Endothelial cell of umbilical vein (primary cell): Measurements from ENCODE around the gene SLIT1. TPM values are rescaled to one million over a fixed set of nuclear protein-coding genes. Genes with fewer than 3 reads are reported as not detected.

Experiments used
- BruUV-seq: library from RNA; stranded (reverse); fragments of 400-500 nt; replicated peaks from 2 replicates; lab custom pipeline; 2021; lab: Mats Ljungman, UMichigan
- CTCF ChIA-PET: fragments of 300-600, 350-600 bp; sonication (Branson Sonifier 250); formaldehyde crosslinking; loops from one replicate; lab custom pipeline; 2021; ENCODE audit warnings: antibody characterized with exemption, inconsistent platforms; lab: Charles Lee
- POLR2A ChIA-PET: fragments of 300-600, 350-600 bp; sonication (Branson Sonifier 250); formaldehyde crosslinking; loops from one replicate; lab custom pipeline; 2021; ENCODE audit warnings: antibody characterized with exemption, inconsistent platforms; lab: Charles Lee
- DNase-seq: peaks from one replicate; pipeline ENCODE4 v3.0.0-alpha.2; 2011; ENCODE audit warnings: low read depth, low spot score
- FAIRE-seq: peaks from 2 replicates; lab custom pipeline; 2011; peaks lifted over from hg19 to GRCh38; lab: Jason Lieb, UNC
- H2AFZ ChIP-seq: 2 replicates; pipeline ENCODE4 v1.6.0; 2012; ENCODE audit warnings: low read depth, low read length, control low read depth, inconsistent platforms
- H3K27ac ChIP-seq: 2 replicates; pipeline ENCODE4 v1.5.1; 2011; ENCODE audit warnings: low read depth, mild to moderate bottlenecking, control low read depth, low read length, moderate library complexity; ENCODE audit not compliant: insufficient read depth
- H3K27me3 ChIP-seq, 2 experiments: 2 replicates each; pipeline versions ENCODE4 v1.6.0 to v1.6.1; 2011; ENCODE audit warnings: low read length in 2 of 2, mixed read lengths in 1 of 2; ENCODE audit not compliant: control insufficient read depth in 2 of 2, insufficient read depth in 2 of 2
- H3K36me3 ChIP-seq, 2 experiments: 2 replicates in 1 of 2; 3 replicates in 1 of 2; pipeline ENCODE4 v1.5.1; 2011; ENCODE audit warnings: low read length in 2 of 2, mild to moderate bottlenecking in 1 of 2, moderate library complexity in 1 of 2; ENCODE audit not compliant: control insufficient read depth in 2 of 2, insufficient read depth in 2 of 2; ENCODE audit errors: extremely low read depth in 1 of 2
- H3K4me1 ChIP-seq: 3 replicates; pipeline ENCODE4 v1.5.1; 2011; ENCODE audit warnings: mild to moderate bottlenecking, low read length; ENCODE audit not compliant: control insufficient read depth, insufficient read depth; ENCODE audit errors: extremely low read depth
- H3K4me2 ChIP-seq: 2 replicates; pipeline ENCODE4 v1.6.1; 2011; ENCODE audit warnings: low read length, control low read depth, mixed read lengths; ENCODE audit not compliant: insufficient read depth
- H3K4me3 ChIP-seq, 3 experiments: fragments of 200-600 bp in 1 of 3; sonication (generic), shearing (Covaris generic) in 1 of 3; replicated peaks in 1 of 3; 2 replicates each; pipeline ENCODE4 v1.5.1; 2011 to 2016; ENCODE audit warnings: control low read depth in 3 of 3, low read length in 3 of 3, mild to moderate bottlenecking in 2 of 3, inconsistent platforms in 1 of 3, low read depth in 1 of 3, moderate library complexity in 1 of 3; ENCODE audit not compliant: insufficient read depth in 1 of 3
- H3K79me2 ChIP-seq: 2 replicates; pipeline ENCODE4 v1.6.0; 2012; ENCODE audit warnings: low read length, inconsistent platforms; ENCODE audit not compliant: control insufficient read depth, insufficient read depth
- H3K9ac ChIP-seq: replicated peaks from 2 replicates; pipeline ENCODE3; 2011; ENCODE audit warnings: low read length, control low read depth; ENCODE audit not compliant: insufficient read depth; ENCODE audit errors: extremely low read depth
- H3K9me1 ChIP-seq: replicated peaks from 3 replicates; pipeline ENCODE4 v1.6.0; 2011; ENCODE audit warnings: mild to moderate bottlenecking, low read length; ENCODE audit not compliant: control insufficient read depth, insufficient read depth; ENCODE audit errors: extremely low read depth
- H3K9me3 ChIP-seq: replicated peaks from 2 replicates; pipeline ENCODE4 v1.5.1; 2012; ENCODE audit warnings: low read length, inconsistent platforms; ENCODE audit not compliant: control insufficient read depth, insufficient read depth
- H4K20me1 ChIP-seq: replicated peaks from 2 replicates; pipeline ENCODE3; 2011; ENCODE audit warnings: mild to moderate bottlenecking, low read length; ENCODE audit not compliant: control insufficient read depth, insufficient read depth; ENCODE audit errors: extremely low read depth
- EZH2 ChIP-seq: IDR thresholded peaks from 2 replicates; pipeline ENCODE4 v1.6.1; 2012; ENCODE audit warnings: borderline replicate concordance, low read depth, mild to moderate bottlenecking, moderate library complexity, low read length, inconsistent platforms; ENCODE audit not compliant: severe bottlenecking
- FOS ChIP-seq: IDR thresholded peaks from 2 replicates; pipeline ENCODE4 v1.6.1; 2011; ENCODE audit warnings: mild to moderate bottlenecking, low read length, moderate library complexity, borderline replicate concordance; ENCODE audit not compliant: insufficient read depth
- GATA2 ChIP-seq: IDR thresholded peaks from 2 replicates; pipeline ENCODE4 v1.7.0; 2011; ENCODE audit warnings: low read depth, mild to moderate bottlenecking, moderate library complexity, mixed read lengths, low read length; ENCODE audit not compliant: insufficient read length, insufficient read depth
- JUN ChIP-seq: IDR thresholded peaks from 2 replicates; pipeline ENCODE4 v1.6.1; 2011; ENCODE audit warnings: borderline replicate concordance, low read depth; ENCODE audit not compliant: insufficient read length, insufficient read depth
- MYC ChIP-seq: IDR thresholded peaks from one replicate; pipeline ENCODE4 v1.6.1; 2011; ENCODE audit warnings: mild to moderate bottlenecking, low read depth, low read length
- POLR2A ChIP-seq: IDR thresholded peaks from 2 replicates; pipeline ENCODE4 v1.6.1; 2012; ENCODE audit warnings: low read depth, mild to moderate bottlenecking, control low read depth, low read length
- POLR2AphosphoS5 ChIP-seq: IDR thresholded peaks from 2 replicates; pipeline ENCODE4 v1.6.1; 2012; ENCODE audit warnings: low read depth, mild to moderate bottlenecking, control low read depth, low read length, moderate library complexity; ENCODE audit not compliant: insufficient read depth
- dilution Hi-C: fragments of 300-500 bp; cut with MboI; formaldehyde crosslinking; loops from one replicate; pipeline ENCODE4 v1.15.0; 2019; ENCODE audit warnings: low sequenced_read_pairs; ENCODE audit not compliant: extremely low pct_ligation_motif_present
- intact Hi-C: fragments of 100-400 bp; cut with micrococcal nuclease; formaldehyde crosslinking; loops from one replicate; pipeline ENCODE4 v1.10.0; 2022
- polyA plus RNA-seq, 4 experiments: library from polyadenylated mRNA; depleted of rRNA in 3 of 4; stranded (reverse) in 3 of 4; unstranded in 1 of 4; fragments of >200 nt; gene quantifications; 2 replicates each; pipeline versions ENCODE4 v1.2.1 to v1.2.3, GENCODE V29; 2011 to 2012; ENCODE audit warnings: missing spikeins in 1 of 4
- total RNA-seq: library from RNA; stranded (reverse); gene quantifications from 2 replicates; pipeline ENCODE4 v1.2.3, GENCODE V29; 2021
- TF ChIP-seq, protein P1 (sequence below): IDR thresholded peaks from 2 replicates; pipeline ENCODE4 v1.6.1; 2011; ENCODE audit not compliant: insufficient read depth, insufficient read length

SLIT1 gene
- total and polyA plus RNA-seq, 2 donors (not counting 3 experiments of a cell fraction or from before 2014, with no cell fraction given) = 0.04 to 0.20 TPM

DNA sequence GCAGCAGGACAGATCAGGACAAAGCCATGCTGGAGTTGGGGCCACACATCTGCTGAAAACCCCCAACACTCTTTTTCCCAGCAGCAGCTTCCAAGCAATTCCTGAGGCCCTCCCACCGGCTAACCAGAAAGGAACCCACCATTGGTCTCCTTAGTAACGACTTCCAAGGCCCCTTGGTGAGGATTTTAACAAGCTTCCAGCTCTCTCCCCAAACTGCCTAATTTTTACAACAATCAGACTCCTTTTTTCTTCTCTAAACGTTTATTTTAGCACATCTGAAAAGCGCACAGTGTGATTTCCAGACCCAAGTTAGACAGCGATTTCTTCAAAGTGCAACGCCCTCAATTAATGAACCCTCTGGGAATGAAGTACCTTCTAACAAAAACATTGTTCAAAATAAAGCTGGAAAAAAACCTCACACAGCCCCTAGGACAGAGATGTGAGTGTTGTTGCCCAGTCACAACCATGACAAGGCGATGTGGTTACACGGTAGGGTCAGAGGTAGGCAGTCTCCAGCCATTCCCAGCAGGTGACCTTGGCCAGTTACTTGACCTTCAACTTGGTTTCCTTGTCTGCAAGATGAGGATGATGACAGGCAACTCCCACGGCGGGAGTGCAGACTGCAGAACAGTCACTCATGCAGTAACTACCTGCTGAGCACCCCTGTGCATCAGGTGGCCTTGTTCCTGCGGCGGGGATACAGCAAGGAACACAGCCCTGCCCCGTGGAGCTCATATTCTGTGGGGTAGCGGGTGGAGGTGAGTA, 82.3 kb downstream of the SLIT1 start:
- Histone ChIP-seq H3K9ac (no peak overlapping the region), H4K20me1 (no peaks in the 10 kb centered on the region), H3K4me1 (no peaks in the 10 kb centered on the region), H3K36me3 (no peaks in the 10 kb centered on the region), H3K27ac (no peak overlapping the region), H3K4me3 (no peak overlapping the region), H3K79me2 (no peaks in the 10 kb centered on the region), H3K27me3 (peaks cover 0 to 4% of the 10 kb centered on the region in 2 experiments), H2AFZ (no peak overlapping the region), H3K9me3 (no peaks in the 10 kb centered on the region), H3K9me1 (no peaks in the 10 kb centered on the region), H3K4me2 (no peak overlapping the region)
- dilution Hi-C loops = no loop called here
- TF ChIP-seq, protein P1, sequence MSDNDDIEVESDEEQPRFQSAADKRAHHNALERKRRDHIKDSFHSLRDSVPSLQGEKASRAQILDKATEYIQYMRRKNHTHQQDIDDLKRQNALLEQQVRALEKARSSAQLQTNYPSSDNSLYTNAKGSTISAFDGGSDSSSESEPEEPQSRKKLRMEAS = no peak
- TF ChIP-seq MYC = no peak
- TF ChIP-seq FOS = no peak
- no peak for TF ChIP-seq EZH2
- TF ChIP-seq JUN = no peak
- no peak for TF ChIP-seq POLR2AphosphoS5
- no peak for TF ChIP-seq POLR2A
- no peak for TF ChIP-seq GATA2
- no TSS peak for BruUV-seq
- FAIRE-seq (no peak), DNase-seq (no peak)
- POLR2A ChIA-PET = no interaction called here
- intact Hi-C loops = no loop called here
- CTCF ChIA-PET = interaction anchor here (0.9 to 2.2 kb wide), 2 partner anchors 31 to 33 kb away, joined by 3 to 17 read pairs; no protein-coding TSS in a partner anchor
